H7 (cell line): ENCODE results near the gene CABP2. TPM values are rescaled to one million over a fixed set of nuclear protein-coding genes. Genes with fewer than 3 reads are reported as not detected.

Source experiments
- DNase-seq: peaks from one replicate; pipeline ENCODE4 v3.0.0; 2012
- H3K27me3 ChIP-seq: 2 replicates; pipeline ENCODE4 v1.6.0; 2011; ENCODE audit warnings: mild to moderate bottlenecking, low read length; ENCODE audit not compliant: control insufficient read depth, insufficient read depth
- H3K36me3 ChIP-seq: replicated peaks from 2 replicates; pipeline ENCODE4 v1.5.1; 2011; ENCODE audit warnings: low read length; ENCODE audit not compliant: control insufficient read depth, insufficient read depth
- H3K4me3 ChIP-seq: 2 replicates; pipeline ENCODE4 v1.5.1; 2011; ENCODE audit warnings: low read depth, mild to moderate bottlenecking, control low read depth, low read length, moderate library complexity; ENCODE audit not compliant: insufficient read depth
- total RNA-seq: library from RNA; depleted of rRNA; stranded (reverse); fragments of >200 nt; shearing (Covaris generic); gene quantifications from 2 replicates; pipeline ENCODE4 v1.2.3, GENCODE V29; 2014

CABP2 gene
- total RNA-seq, 1 experiment from 2014 or later: not detected

- Histone ChIP-seq H3K4me3 (no peak overlapping the region), H3K27me3 (peaks cover 2% of the 10 kb centered on the region; the same call in 1 of the 2 replicates), H3K36me3 (peaks cover 6% of the 10 kb centered on the region)
- DNase-seq: no peak
These were observed 24.7 kb downstream of the CABP2 start for GRCh38 chr11:67498544-67498972.

GRCh38 chr11:67497656-67498291 is 25.5 kb downstream of the CABP2 start:
- no peak overlapping the region for H3K4me3 ChIP-seq
- peak; percentile 55 for DNase-seq
- no peaks in the 10 kb centered on the region for H3K27me3 ChIP-seq
- peaks cover 6% of the 10 kb centered on the region for H3K36me3 ChIP-seq

GRCh38 chr11:67496113-67496512 is 27.1 kb downstream of the CABP2 start:
- DNase-seq: peak; percentile 50
- Histone ChIP-seq H3K4me3 (no peak overlapping the region), H3K27me3 (no peaks in the 10 kb centered on the region), H3K36me3 (peaks cover 3% of the 10 kb centered on the region)

DNA sequence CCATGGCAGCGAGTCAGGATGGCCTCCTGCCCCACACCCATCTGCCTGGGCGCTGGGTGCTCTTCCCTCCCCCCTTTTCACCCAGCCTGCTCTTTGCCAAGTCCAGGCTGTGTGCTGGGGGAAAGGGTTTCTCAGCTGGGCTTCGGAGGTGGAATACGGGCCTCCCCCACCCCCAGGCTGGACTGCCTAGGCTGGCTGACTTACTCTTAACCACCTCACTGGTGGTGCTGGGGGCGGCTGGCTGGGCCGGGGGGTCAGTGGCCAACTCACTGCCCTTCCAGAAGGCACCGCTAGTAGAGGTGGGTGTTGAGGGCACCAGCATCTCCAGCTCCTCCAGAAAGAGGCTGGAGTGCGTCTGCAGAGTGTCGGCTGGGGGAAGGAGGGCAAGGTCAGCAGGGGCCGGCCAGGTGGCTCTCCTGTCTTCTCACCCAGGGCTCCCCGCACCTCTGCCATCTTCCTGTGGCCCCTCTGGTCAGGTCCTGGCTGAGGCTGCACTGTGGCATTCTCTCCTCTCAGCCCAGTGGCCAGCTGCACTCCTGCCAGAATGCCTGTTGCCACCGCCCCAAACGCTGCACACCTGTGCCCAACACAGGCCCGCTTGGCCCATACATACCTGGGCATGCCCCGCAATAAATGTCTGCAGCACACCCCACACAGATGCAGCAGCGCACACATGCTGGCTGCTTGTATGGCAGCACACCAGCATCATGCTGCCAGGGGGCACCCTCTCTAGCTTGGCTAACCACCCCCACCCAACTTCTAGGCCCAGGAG is 27.8 kb downstream of the CABP2 start:
- no peaks in the 10 kb centered on the region for H3K27me3 ChIP-seq
- DNase-seq: no peak
- no peak overlapping the region for H3K4me3 ChIP-seq
- peaks cover 2% of the 10 kb centered on the region for H3K36me3 ChIP-seq

- Histone ChIP-seq H3K36me3 (peaks cover 2% of the 10 kb centered on the region), H3K27me3 (no peaks in the 10 kb centered on the region), H3K4me3 (no peak overlapping the region)
- peak; percentile 88 for DNase-seq
These were observed 28.6 kb downstream of the CABP2 start for GRCh38 chr11:67494371-67495233.

GRCh38 chr11:67493548-67494370 is 29.5 kb downstream of the CABP2 start:
- H3K27me3 ChIP-seq: no peaks in the 10 kb centered on the region
- H3K36me3 ChIP-seq: peaks cover 2% of the 10 kb centered on the region
- H3K4me3 ChIP-seq: no peak overlapping the region
- peak; percentile 59 for DNase-seq

DNA sequence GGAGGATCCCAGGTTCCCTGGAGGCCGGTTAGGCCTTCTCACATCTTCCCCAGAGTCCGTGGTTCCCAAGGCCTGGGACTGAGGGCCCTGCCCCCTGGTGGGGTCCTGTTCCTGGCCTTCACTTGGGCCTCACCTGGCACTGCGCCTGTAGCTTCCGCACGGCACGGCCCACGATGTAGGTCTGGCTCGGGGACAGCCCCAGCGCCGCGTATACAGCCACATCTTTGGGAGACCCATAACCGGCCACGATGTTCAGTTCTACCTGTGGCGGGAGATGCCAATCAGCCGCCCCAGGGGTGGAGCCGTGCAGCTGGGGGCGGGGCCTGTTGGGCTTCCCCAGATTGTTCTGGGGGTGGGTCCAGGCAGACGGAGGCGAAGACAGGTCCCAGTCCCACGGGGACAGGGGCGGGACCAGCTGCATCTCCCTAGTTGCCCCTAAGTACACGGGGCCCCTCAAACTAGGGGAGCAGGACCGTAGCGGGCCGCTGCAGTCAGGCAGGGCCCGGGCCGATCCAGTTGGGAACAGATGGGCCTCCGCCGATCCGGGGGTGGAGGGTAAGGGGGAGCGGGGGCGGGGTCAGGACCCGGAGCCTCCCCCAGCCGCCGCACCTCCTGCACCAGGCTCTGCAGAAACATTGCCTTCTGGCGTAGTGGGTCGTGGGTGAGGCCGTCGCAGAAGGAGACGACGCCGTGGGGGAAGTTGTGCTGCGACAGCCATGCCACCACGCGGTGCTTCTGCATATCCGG is 30.3 kb downstream of the CABP2 start:
- DNase-seq: peak; percentile 95
- Histone ChIP-seq H3K36me3 (peaks cover 2% of the 10 kb centered on the region), H3K27me3 (no peaks in the 10 kb centered on the region), H3K4me3 (no peak overlapping the region)

DNA sequence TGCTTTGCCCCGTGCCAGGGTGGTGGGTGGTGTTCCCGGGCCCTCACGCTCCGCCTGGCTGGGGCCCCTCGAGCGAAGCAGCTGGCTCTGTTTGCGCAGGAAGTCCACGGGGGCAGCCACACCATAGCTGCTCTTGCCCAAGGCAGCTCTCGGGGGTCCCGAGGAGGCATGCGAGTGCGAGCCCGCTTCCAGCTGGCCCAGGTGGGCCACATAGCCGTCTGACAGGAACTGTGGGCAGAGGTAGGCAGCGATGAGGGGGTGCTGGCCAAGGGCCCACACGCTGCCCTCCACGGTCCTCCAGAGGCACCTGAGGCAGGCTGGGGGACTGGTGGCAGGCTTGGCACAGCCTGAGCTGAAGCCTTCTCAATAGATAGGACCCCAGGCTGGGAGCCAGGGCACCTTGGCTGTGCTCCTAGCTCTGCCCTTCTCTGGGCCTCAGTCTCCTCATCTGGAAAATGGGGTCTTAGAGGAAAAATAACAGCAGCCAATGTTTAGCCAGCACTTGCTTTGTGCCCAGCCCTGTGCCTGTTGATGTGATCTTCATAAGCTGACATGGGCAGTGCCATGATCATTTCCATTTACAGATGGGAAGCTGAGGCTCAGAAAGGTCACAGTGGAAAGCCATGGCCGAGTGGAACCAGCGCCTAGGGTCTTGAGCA is 31.0 kb downstream of the CABP2 start:
- H3K27me3 ChIP-seq: no peaks in the 10 kb centered on the region
- DNase-seq: peak; percentile 36
- H3K4me3 ChIP-seq: no peak overlapping the region
- peaks cover 2% of the 10 kb centered on the region for H3K36me3 ChIP-seq

DNA sequence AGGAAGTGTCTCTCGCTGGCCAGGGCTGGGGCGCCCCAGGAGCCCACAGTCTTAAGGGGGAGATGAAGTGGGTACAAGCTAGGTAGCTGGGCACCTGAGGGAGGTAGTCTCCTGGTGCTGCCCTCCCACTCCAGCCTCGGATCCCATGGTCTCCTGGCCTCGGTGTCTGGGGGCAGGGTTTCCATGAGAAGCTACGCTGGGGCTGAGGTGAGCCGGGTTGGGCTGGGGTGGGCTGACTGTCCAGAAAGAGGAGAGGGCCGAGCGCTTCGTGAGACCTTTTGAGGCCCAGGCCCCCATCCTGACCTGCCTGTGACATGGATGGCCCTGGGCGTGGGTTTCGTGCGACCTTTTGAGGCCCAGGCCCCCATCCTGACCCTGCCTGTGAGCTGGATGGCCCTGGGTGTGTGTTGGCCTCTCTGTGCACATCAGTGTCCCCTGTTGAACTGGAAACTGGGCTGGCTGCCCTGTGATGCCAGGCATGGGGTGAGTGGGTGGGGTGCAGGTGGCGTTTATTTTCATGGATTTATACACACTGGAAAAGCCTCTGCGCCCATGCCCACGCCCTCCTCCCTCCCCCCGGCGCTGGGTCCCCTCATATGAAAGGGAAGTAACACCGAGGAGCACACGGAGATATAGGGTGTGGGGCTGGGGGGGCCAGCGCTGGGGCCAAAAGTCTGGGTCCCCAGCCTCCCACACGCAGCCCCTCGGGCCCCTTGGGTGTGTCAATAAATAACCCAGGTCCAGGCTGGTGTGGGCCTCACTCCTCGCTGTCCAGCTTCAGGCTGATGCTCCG is 31.8 kb downstream of the CABP2 start:
- Histone ChIP-seq H3K4me3 (no peak overlapping the region), H3K36me3 (peaks cover 1% of the 10 kb centered on the region), H3K27me3 (no peaks in the 10 kb centered on the region)
- DNase-seq: peak; percentile 32

DNA sequence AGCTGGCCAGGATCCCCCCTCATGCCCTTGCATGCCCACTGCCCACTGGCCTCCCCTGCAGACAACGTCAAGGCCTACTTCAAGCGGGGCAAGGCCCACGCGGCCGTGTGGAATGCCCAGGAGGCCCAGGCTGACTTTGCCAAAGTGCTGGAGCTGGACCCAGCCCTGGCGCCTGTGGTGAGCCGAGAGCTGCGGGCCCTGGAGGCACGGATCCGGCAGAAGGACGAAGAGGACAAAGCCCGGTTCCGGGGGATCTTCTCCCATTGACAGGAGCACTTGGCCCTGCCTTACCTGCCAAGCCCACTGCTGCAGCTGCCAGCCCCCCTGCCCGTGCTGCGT is 32.5 kb downstream of the CABP2 start:
- DNase-seq: no peak
- H3K36me3 ChIP-seq: peaks cover 1% of the 10 kb centered on the region
- no peaks in the 10 kb centered on the region for H3K27me3 ChIP-seq
- no peak overlapping the region for H3K4me3 ChIP-seq

GRCh38 chr11:67489885-67490726 is 33.1 kb downstream of the CABP2 start:
- no peak overlapping the region for H3K4me3 ChIP-seq
- no peaks in the 10 kb centered on the region for H3K27me3 ChIP-seq
- DNase-seq: peak; percentile 32
- peaks cover 1% of the 10 kb centered on the region for H3K36me3 ChIP-seq
